SU-DHL-6 (cell line): ENCODE data around the gene CRYBG2.

Experiments
- H2AFZ ChIP-seq: fragments of 200-600 bp; sonication (generic); 2 replicates; pipeline ENCODE4 v1.6.1; 2014; ENCODE audit warnings: low read depth, mild to moderate bottlenecking, moderate library complexity, mixed read lengths, antibody characterized with exemption, low read length; ENCODE audit not compliant: severe bottlenecking
- H3F3A ChIP-seq: fragments of 200-600 bp; shearing (Covaris generic); 2 replicates; pipeline ENCODE4 v1.6.0; 2016; ENCODE audit warnings: antibody characterized with exemption, mild to moderate bottlenecking; ENCODE audit not compliant: insufficient read depth
- H3K27ac ChIP-seq: fragments of 200-600 bp; sonication (generic); 2 replicates; pipeline ENCODE4 v1.5.1; 2016; ENCODE audit warnings: low read depth, mild to moderate bottlenecking, low read length, moderate library complexity, mixed read lengths
- H3K27me3 ChIP-seq: fragments of 200-600 bp; sonication (generic), shearing (Covaris generic); 2 replicates; pipeline ENCODE4 v1.6.0; 2014; ENCODE audit warnings: mild to moderate bottlenecking, low read length
- H3K36me3 ChIP-seq: fragments of 200-600 bp; sonication (generic); 2 replicates; pipeline ENCODE4 v1.6.1; 2014; ENCODE audit warnings: mild to moderate bottlenecking, low read length, mixed read lengths
- H3K4me2 ChIP-seq: fragments of 300-600, 200-600 bp; shearing (Covaris generic), sonication (generic); 2 replicates; pipeline ENCODE4 v1.6.0; 2014; ENCODE audit warnings: low read length, low read depth, mild to moderate bottlenecking; ENCODE audit not compliant: poor library complexity, severe bottlenecking
- H3K4me3 ChIP-seq: fragments of 200-600 bp; sonication (generic); 2 replicates; pipeline ENCODE4 v1.5.1; 2014; ENCODE audit warnings: antibody characterized with exemption, low read length, mild to moderate bottlenecking, mixed read lengths; ENCODE audit not compliant: insufficient read depth, poor library complexity, severe bottlenecking
- H3K79me2 ChIP-seq: fragments of 200-600 bp; sonication (generic); 2 replicates; pipeline ENCODE4 v1.6.1; 2014; ENCODE audit warnings: mild to moderate bottlenecking, low read length, moderate library complexity; ENCODE audit not compliant: insufficient read depth
- H3K9ac ChIP-seq: fragments of 200-600 bp; sonication (generic); 2 replicates; pipeline ENCODE4 v1.7.0; 2014; ENCODE audit warnings: mild to moderate bottlenecking, low read length
- H3K9me2 ChIP-seq: fragments of 200-600 bp; sonication (generic); replicated peaks from 2 replicates; pipeline ENCODE4 v1.6.1; 2014; ENCODE audit warnings: low read length; ENCODE audit not compliant: insufficient read depth
- H3K9me3 ChIP-seq: fragments of 200-600 bp; sonication (generic); 2 replicates; pipeline ENCODE4 v1.6.1; 2014; ENCODE audit warnings: low read length, mixed read lengths; ENCODE audit not compliant: insufficient read depth
- H4K20me1 ChIP-seq: fragments of 200-600 bp; sonication (generic); 2 replicates; pipeline ENCODE4 v1.6.1; 2014; ENCODE audit warnings: low read depth, mild to moderate bottlenecking, antibody characterized with exemption, low read length, moderate library complexity, mixed read lengths
- EZH2phosphoT487 ChIP-seq: fragments of 200-600 bp; sonication (generic), shearing (Covaris generic); conservative IDR thresholded peaks from 2 replicates; pipeline ENCODE4 v1.6.1; 2018; ENCODE audit warnings: mild to moderate bottlenecking, antibody characterized with exemption, low read length, moderate library complexity, mixed read lengths
- TF ChIP-seq, protein P1 (sequence below): fragments of 200-600 bp; sonication (generic); IDR thresholded peaks from one replicate; pipeline ENCODE4 v1.5.1; 2017; ENCODE audit warnings: antibody characterized with exemption, mild to moderate bottlenecking, low read length, moderate library complexity; ENCODE audit not compliant: insufficient read depth, poor library complexity, severe bottlenecking

Gene CRYBG2

DNA sequence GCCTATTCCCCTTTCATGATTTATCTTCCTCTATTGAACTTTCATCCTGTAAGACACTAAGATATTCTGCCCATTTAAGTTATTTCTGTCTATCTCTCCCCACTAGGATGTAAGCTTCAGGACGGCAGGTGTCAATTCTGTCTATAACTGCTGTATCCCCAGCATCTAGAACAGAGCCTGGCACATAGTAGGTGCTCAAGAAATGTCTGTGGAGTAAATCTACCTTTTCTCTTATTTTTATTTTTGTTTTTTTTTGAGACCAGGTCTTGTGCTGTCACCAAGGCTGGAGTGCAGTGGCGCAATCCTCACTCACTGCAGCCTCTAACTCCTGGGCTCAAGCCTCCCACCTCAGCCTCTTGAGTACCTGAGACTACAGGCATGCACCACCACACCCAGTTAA is 30.5 kb downstream of the CRYBG2 start:
- Histone ChIP-seq H3F3A (peaks cover 25% of the 10 kb centered on the region), H3K36me3 (peaks cover 4% of the 10 kb centered on the region; the same call in 1 of the 2 replicates), H3K79me2 (peaks cover 6% of the 10 kb centered on the region), H2AFZ (no peak overlapping the region), H3K4me2 (no peak overlapping the region), H3K9me2 (no peaks in the 10 kb centered on the region), H3K27me3 (no peaks in the 10 kb centered on the region), H3K4me3 (no peak overlapping the region), H3K9ac (no peak overlapping the region), H4K20me1 (no peaks in the 10 kb centered on the region), H3K9me3 (no peaks in the 10 kb centered on the region), H3K27ac (no peak overlapping the region)
- TF ChIP-seq, protein P1, sequence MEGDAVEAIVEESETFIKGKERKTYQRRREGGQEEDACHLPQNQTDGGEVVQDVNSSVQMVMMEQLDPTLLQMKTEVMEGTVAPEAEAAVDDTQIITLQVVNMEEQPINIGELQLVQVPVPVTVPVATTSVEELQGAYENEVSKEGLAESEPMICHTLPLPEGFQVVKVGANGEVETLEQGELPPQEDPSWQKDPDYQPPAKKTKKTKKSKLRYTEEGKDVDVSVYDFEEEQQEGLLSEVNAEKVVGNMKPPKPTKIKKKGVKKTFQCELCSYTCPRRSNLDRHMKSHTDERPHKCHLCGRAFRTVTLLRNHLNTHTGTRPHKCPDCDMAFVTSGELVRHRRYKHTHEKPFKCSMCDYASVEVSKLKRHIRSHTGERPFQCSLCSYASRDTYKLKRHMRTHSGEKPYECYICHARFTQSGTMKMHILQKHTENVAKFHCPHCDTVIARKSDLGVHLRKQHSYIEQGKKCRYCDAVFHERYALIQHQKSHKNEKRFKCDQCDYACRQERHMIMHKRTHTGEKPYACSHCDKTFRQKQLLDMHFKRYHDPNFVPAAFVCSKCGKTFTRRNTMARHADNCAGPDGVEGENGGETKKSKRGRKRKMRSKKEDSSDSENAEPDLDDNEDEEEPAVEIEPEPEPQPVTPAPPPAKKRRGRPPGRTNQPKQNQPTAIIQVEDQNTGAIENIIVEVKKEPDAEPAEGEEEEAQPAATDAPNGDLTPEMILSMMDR = no peak
- no peak for TF ChIP-seq EZH2phosphoT487

DNA sequence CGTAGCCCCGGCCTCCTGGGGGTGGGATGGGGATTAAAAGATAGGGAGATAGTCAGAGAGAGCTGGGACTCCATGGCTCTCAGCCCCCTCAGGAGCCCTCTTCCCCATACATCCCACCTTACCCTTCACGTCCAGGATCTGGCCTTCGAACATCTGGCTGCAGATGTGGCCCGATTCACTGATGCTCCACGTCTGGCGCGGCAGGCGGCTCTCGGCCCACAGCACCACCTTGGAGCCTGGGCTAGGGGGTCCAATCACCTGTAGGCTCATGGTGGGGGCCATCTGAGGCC is 31.9 kb downstream of the CRYBG2 start:
- H3K27ac ChIP-seq = no peak overlapping the region
- TF ChIP-seq, protein P1 = no peak
- no peak for TF ChIP-seq EZH2phosphoT487
- H3K4me3 ChIP-seq = no peak overlapping the region
- peaks cover 19% of the 10 kb centered on the region for H3K79me2 ChIP-seq
- H3K9me2 ChIP-seq = no peaks in the 10 kb centered on the region
- H3K27me3 ChIP-seq = no peaks in the 10 kb centered on the region
- no peak overlapping the region for H2AFZ ChIP-seq
- 0 out of 2 replicates have a peak overlapping the region, but pooled peaks have one; percentile 1 for H3K9ac ChIP-seq
- H3K4me2 ChIP-seq = no peak overlapping the region
- no peaks in the 10 kb centered on the region for H4K20me1 ChIP-seq
- H3K9me3 ChIP-seq = no peaks in the 10 kb centered on the region
- H3F3A ChIP-seq = peaks cover 38% of the 10 kb centered on the region
- H3K36me3 ChIP-seq = peaks cover 4% of the 10 kb centered on the region; the same call in 1 of the 2 replicates

DNA sequence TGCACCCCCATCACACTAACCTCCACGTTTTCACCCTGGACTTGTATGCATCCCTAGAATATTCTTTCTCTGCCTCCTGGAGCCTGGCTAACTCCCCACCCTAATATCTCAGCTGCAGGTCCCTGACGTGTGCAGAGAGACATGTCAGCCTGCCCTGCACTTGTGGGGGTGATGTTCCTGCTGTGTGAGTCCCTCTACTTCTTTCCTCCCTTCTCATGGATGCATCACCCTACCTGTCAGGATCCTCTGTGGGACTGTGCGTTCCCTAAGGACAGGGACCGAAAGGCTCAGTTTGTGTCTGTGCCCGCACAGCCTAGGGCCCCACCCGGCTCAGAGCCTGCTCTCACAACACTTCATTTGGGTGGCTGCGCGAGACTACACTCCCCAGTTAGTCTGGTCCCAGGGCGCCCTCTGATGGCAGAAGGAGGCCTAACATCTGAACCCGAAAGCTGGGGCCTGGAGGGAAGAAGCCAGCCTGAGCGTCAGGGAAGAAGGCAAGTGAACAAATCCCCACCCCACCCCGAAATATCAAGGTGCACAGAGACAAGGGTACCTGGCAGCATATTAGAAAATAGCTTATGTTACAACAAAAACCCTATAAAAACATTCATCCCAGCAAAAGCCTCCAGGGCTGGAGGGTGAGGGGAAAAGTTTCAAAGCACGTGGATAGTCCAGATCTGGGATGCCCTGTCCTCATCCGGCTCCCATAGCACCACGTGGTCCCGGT is 32.5 kb downstream of the CRYBG2 start:
- TF ChIP-seq, protein P1 = peak; percentile 81
- no peak for TF ChIP-seq EZH2phosphoT487
- H2AFZ ChIP-seq = no peak overlapping the region
- peaks cover 4% of the 10 kb centered on the region; the same call in 1 of the 2 replicates for H3K36me3 ChIP-seq
- no peaks in the 10 kb centered on the region for H3K9me3 ChIP-seq
- H3K4me3 ChIP-seq = no peak overlapping the region
- peaks cover 43% of the 10 kb centered on the region for H3F3A ChIP-seq
- no peaks in the 10 kb centered on the region for H3K27me3 ChIP-seq
- H3K79me2 ChIP-seq = peaks cover 20% of the 10 kb centered on the region
- H3K9ac ChIP-seq = peak overlapping the region; percentile 10; the same call in 1 of the 2 replicates
- no peaks in the 10 kb centered on the region for H3K9me2 ChIP-seq
- H3K4me2 ChIP-seq = peak overlapping the region; percentile 22
- H3K27ac ChIP-seq = peak overlapping the region; percentile 93
- no peaks in the 10 kb centered on the region for H4K20me1 ChIP-seq
